DOHH2 (cell line): ENCODE data around the gene CEACAM19.

Source experiments
- H3F3A ChIP-seq: fragments of 200-600 bp; sonication (generic), shearing (Covaris generic); 2 replicates; pipeline ENCODE4 v1.6.0; 2016; ENCODE audit warnings: antibody characterized with exemption, mild to moderate bottlenecking; ENCODE audit not compliant: control insufficient read depth, insufficient read depth
- H3K27ac ChIP-seq: fragments of 200-600 bp; sonication (generic); 2 replicates; pipeline ENCODE4 v1.5.1; 2014; ENCODE audit warnings: low read depth, mild to moderate bottlenecking, low read length, moderate library complexity
- H3K27me3 ChIP-seq: fragments of 200-600 bp; sonication (generic); 2 replicates; pipeline ENCODE4 v1.6.1; 2014; ENCODE audit warnings: mild to moderate bottlenecking, low read length, mixed read lengths; ENCODE audit not compliant: control insufficient read depth
- H3K36me3 ChIP-seq: fragments of 200-600 bp; sonication (generic); 2 replicates; pipeline ENCODE4 v1.6.1; 2014; ENCODE audit warnings: mild to moderate bottlenecking, low read length, moderate library complexity, mixed read lengths; ENCODE audit not compliant: control insufficient read depth
- H3K4me1 ChIP-seq: fragments of 200-600 bp; sonication (generic); 2 replicates; pipeline ENCODE4 v1.6.1; 2014; ENCODE audit warnings: mild to moderate bottlenecking, low read length, mixed read lengths; ENCODE audit not compliant: control insufficient read depth
- H3K4me2 ChIP-seq: fragments of 200-600 bp; sonication (generic); 2 replicates; pipeline ENCODE4 v1.6.0; 2014; ENCODE audit warnings: mild to moderate bottlenecking, low read length, moderate library complexity
- H3K4me3 ChIP-seq: fragments of 200-600 bp; sonication (generic); 2 replicates; pipeline ENCODE4 v1.5.1; 2014; ENCODE audit warnings: mild to moderate bottlenecking, low read length, mixed read lengths
- H3K79me2 ChIP-seq: fragments of 200-600 bp; sonication (generic); 2 replicates; pipeline ENCODE4 v1.6.1; 2014; ENCODE audit warnings: mild to moderate bottlenecking, low read length, mixed read lengths; ENCODE audit not compliant: control insufficient read depth
- H3K9me2 ChIP-seq: fragments of 200-600 bp; sonication (generic); replicated peaks from 2 replicates; pipeline ENCODE4 v1.6.1; 2014; ENCODE audit warnings: mild to moderate bottlenecking, low read length, mixed read lengths; ENCODE audit not compliant: control insufficient read depth
- H3K9me3 ChIP-seq: fragments of 200-600 bp; sonication (generic); 2 replicates; pipeline ENCODE4 v1.6.1; 2014; ENCODE audit warnings: antibody characterized with exemption, low read length, mixed read lengths; ENCODE audit not compliant: control insufficient read depth, insufficient read depth
- H4K20me1 ChIP-seq: fragments of 200-600 bp; sonication (generic); 2 replicates; pipeline ENCODE4 v1.6.0; 2014; ENCODE audit warnings: low read depth, mild to moderate bottlenecking, antibody characterized with exemption, low read length, moderate library complexity; ENCODE audit not compliant: control insufficient read depth, insufficient read depth
- EZH2phosphoT487 ChIP-seq: fragments of 200-600 bp; sonication (generic); IDR thresholded peaks from 2 replicates; pipeline ENCODE4 v1.6.1; 2017; ENCODE audit warnings: borderline replicate concordance, mild to moderate bottlenecking, antibody characterized with exemption, low read length, moderate library complexity, mixed read lengths
- TF ChIP-seq, protein P1 (sequence below): fragments of 200-600 bp; sonication (generic); IDR thresholded peaks from one replicate; pipeline ENCODE4 v1.5.1; 2014; ENCODE audit warnings: antibody characterized with exemption, mild to moderate bottlenecking, low read depth, low read length; ENCODE audit not compliant: poor library complexity, severe bottlenecking

Gene CEACAM19

DNA sequence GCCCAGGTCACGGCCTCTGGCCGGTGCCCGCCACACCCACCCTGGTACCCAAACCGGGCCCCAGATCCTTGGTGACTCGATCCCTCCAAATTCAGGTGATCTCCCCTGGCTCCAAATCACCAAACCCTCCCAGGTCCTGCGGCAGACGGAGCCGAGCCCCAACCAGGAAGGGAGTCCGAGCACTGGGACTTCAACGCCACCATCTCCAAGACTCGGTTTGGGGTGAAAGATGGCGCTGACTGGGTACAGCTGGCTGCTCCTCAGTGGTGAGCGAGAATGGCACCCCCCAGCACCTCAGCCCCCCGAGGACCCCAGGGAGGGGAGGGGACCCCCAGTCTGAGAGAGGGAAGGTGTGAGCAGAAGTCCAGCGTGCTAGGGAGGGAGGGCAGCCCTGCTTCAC, 29.9 kb downstream of the CEACAM19 start:
- TF ChIP-seq, protein P1, sequence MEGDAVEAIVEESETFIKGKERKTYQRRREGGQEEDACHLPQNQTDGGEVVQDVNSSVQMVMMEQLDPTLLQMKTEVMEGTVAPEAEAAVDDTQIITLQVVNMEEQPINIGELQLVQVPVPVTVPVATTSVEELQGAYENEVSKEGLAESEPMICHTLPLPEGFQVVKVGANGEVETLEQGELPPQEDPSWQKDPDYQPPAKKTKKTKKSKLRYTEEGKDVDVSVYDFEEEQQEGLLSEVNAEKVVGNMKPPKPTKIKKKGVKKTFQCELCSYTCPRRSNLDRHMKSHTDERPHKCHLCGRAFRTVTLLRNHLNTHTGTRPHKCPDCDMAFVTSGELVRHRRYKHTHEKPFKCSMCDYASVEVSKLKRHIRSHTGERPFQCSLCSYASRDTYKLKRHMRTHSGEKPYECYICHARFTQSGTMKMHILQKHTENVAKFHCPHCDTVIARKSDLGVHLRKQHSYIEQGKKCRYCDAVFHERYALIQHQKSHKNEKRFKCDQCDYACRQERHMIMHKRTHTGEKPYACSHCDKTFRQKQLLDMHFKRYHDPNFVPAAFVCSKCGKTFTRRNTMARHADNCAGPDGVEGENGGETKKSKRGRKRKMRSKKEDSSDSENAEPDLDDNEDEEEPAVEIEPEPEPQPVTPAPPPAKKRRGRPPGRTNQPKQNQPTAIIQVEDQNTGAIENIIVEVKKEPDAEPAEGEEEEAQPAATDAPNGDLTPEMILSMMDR = no peak
- TF ChIP-seq EZH2phosphoT487 = no peak
- no peak overlapping the region for H3K27ac ChIP-seq
- no peaks in the 10 kb centered on the region for H3K4me1 ChIP-seq
- H3K9me2 ChIP-seq = no peaks in the 10 kb centered on the region
- no peaks in the 10 kb centered on the region for H3F3A ChIP-seq
- H3K4me3 ChIP-seq = no peak overlapping the region
- no peaks in the 10 kb centered on the region for H3K36me3 ChIP-seq
- no peaks in the 10 kb centered on the region for H3K79me2 ChIP-seq
- no peak overlapping the region for H3K4me2 ChIP-seq
- H3K9me3 ChIP-seq = no peaks in the 10 kb centered on the region
- H4K20me1 ChIP-seq = no peaks in the 10 kb centered on the region
- H3K27me3 ChIP-seq = peaks cover 6% of the 10 kb centered on the region

DNA sequence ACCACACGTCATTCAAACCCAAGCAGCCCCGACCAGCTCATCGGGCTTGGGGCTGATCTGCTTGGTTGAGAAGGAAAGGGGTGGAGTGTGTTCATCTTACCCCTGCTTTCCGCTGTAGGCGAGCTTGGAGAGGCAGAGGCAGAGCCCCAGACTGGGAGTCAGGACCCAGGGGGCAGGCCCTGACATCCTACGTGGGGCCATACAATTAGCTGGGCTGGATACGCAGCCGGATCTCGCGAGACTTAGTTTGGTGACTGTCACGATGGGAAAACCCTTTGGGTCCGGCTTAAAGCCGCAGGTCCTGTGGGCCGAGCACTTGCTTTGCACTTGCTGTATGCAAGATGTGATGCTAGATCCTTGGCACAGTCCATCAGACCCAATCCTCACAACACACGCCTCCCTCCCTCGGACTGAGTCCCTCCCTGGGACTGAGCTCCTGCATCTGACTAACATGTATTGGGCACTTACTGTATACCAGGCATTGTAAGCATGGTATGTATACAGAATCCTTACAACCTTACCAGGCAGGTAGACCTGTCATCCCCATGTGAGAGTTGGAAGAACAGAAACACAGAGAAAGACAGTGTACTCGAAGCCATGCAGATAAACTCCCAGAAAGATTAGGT, 31.4 kb downstream of the CEACAM19 start:
- H3K79me2 ChIP-seq = no peaks in the 10 kb centered on the region
- no peak overlapping the region for H3K4me3 ChIP-seq
- H3K27me3 ChIP-seq = peaks cover under 1% of the 10 kb centered on the region; the same call in 1 of the 2 replicates
- H4K20me1 ChIP-seq = no peaks in the 10 kb centered on the region
- no peaks in the 10 kb centered on the region for H3F3A ChIP-seq
- TF ChIP-seq, protein P1 = no peak
- TF ChIP-seq EZH2phosphoT487 = no peak
- no peak overlapping the region for H3K4me2 ChIP-seq
- no peak overlapping the region for H3K27ac ChIP-seq
- no peaks in the 10 kb centered on the region for H3K36me3 ChIP-seq
- H3K9me3 ChIP-seq = no peaks in the 10 kb centered on the region
- no peaks in the 10 kb centered on the region for H3K4me1 ChIP-seq
- no peaks in the 10 kb centered on the region for H3K9me2 ChIP-seq

DNA sequence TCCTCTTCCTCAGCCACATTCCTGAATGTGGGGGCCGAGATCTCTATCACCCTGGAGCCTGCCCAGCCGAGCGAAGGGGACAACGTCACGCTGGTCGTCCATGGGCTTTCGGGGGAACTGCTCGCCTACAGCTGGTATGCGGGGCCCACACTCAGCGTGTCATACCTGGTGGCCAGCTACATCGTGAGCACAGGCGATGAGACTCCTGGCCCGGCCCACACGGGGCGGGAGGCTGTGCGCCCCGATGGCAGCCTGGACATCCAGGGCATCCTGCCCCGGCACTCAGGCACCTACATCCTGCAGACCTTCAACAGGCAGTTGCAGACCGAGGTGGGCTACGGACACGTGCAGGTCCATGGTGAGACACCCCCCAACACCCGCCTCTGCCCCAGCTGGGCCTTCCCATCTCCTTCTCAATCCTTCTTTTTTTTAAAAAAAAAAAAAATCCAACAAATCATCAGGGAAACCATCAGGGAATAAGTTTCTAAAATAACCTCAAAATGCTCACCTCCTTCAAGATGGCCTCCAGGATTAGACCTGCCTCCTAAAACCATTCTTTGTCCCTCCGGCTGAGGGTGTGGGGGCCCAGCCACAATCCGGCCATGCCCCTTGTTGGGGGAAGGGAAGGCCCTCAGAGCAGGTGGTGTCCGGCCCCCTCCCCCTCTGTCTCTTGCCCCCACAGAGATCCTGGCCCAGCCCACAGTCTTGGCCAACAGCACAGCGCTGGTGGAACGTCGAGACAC, 32.2 kb downstream of the CEACAM19 start:
- no peaks in the 10 kb centered on the region for H3F3A ChIP-seq
- TF ChIP-seq, protein P1 = no peak
- no peak for TF ChIP-seq EZH2phosphoT487
- no peak overlapping the region for H3K4me2 ChIP-seq
- H3K79me2 ChIP-seq = no peaks in the 10 kb centered on the region
- H3K4me1 ChIP-seq = no peaks in the 10 kb centered on the region
- no peaks in the 10 kb centered on the region for H3K9me3 ChIP-seq
- no peak overlapping the region for H3K4me3 ChIP-seq
- H3K36me3 ChIP-seq = no peaks in the 10 kb centered on the region
- H4K20me1 ChIP-seq = no peaks in the 10 kb centered on the region
- H3K27ac ChIP-seq = no peak overlapping the region
- H3K9me2 ChIP-seq = no peaks in the 10 kb centered on the region
- H3K27me3 ChIP-seq = no peaks in the 10 kb centered on the region
